Activated CD4-positive, alpha-beta T cell treated with anti-CD3 and anti-CD28 coated beads for 36 hours (primary cell): ENCODE data around the gene CIRBP. TPM values are rescaled to one million over a fixed set of nuclear protein-coding genes. Genes with fewer than 3 reads are reported as not detected.

Experiments
- ATAC-seq: fragments of 200-7000 bp; cut with Tn5 transposase; one replicate; pipeline ENCODE4 v1.10.0; 2021; ENCODE audit warnings: mild to moderate bottlenecking, moderate library complexity
- CTCF ChIA-PET: fragments of 350-600 bp; sonication (Branson Sonifier 250); formaldehyde crosslinking; loops from one replicate; lab custom pipeline; 2021; ENCODE audit warnings: antibody characterized with exemption; lab: Charles Lee
- POLR2A ChIA-PET: fragments of 350-600 bp; sonication (Branson Sonifier 250); formaldehyde crosslinking; loops from one replicate; lab custom pipeline; 2021; ENCODE audit warnings: antibody characterized with exemption, inconsistent platforms; lab: Charles Lee
- DNase-seq: peaks from one replicate; pipeline ENCODE4 v3.0.0-alpha.2; 2020
- H3K27ac Mint-ChIP-seq: one replicate; pipeline ENCODE4 v1.8.0; 2021; ENCODE audit warnings: mixed read lengths
- H3K27me3 Mint-ChIP-seq: one replicate; pipeline ENCODE4 v1.8.0; 2021; ENCODE audit warnings: mixed read lengths
- H3K36me3 Mint-ChIP-seq: one replicate; pipeline ENCODE4 v1.8.0; 2021; ENCODE audit warnings: low read depth, mixed read lengths
- H3K4me1 Mint-ChIP-seq: one replicate; pipeline ENCODE4 v1.8.0; 2021; ENCODE audit warnings: mixed read lengths
- H3K4me3 Mint-ChIP-seq: one replicate; pipeline ENCODE4 v1.8.0; 2021; ENCODE audit warnings: mild to moderate bottlenecking, moderate library complexity, mixed read lengths
- H3K9me3 Mint-ChIP-seq: one replicate; pipeline ENCODE4 v1.8.0; 2021; ENCODE audit warnings: low read depth, mixed read lengths
- intact Hi-C, 2 experiments: fragments of 100-400 bp; cut with DNase I in 1 of 2; cut with micrococcal nuclease in 1 of 2; formaldehyde crosslinking; loops; one replicate each; pipeline versions ENCODE4 v1.14.2 to v1.15.1; 2022 to 2024; cut with DNase I, micrococcal nuclease
- total RNA-seq, 2 experiments: library from RNA; stranded (reverse); gene quantifications; one replicate each; pipeline ENCODE4 v1.2.3, GENCODE V29; 2021

CIRBP gene
- total RNA-seq, 2 experiments from 2014 or later, result 123 to 188 TPM

DNA sequence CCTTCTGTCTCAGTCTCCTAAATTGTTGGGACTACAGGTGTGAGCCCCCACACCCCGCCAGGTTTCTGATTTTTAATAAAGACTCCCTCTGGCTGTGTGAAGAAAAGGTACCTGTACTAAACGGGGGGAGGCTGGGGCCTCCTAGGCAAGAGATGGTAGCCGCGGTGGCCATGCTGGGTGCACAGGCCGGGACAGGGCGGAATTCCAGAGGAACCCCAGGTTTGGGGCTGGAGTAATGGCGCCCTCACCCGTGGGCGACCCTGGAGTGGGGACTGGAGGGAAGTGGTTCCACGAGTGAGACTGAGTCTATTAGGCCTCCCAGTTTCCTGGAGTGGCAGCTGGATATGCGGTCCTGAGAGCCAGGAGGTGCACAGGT, 29.7 kb upstream of the CIRBP start:
- Mint-ChIP-seq H3K9me3 (no peaks in the 10 kb centered on the region), H3K27ac (no peak overlapping the region), H3K4me3 (no peak overlapping the region), H3K27me3 (peaks cover 6% of the 10 kb centered on the region), H3K4me1 (peaks cover 34% of the 10 kb centered on the region), H3K36me3 (no peaks in the 10 kb centered on the region)
- intact Hi-C loops, result no loop called here
- DNase-seq (no peak), ATAC-seq (no peak)
- ChIA-PET POLR2A (no interaction called here), CTCF (interaction anchor here (0.7 to 2.4 kb wide), 3 partner anchors 17 to 592 kb away, joined by 3 to 9 read pairs (median 3); no protein-coding TSS in a partner anchor)

DNA sequence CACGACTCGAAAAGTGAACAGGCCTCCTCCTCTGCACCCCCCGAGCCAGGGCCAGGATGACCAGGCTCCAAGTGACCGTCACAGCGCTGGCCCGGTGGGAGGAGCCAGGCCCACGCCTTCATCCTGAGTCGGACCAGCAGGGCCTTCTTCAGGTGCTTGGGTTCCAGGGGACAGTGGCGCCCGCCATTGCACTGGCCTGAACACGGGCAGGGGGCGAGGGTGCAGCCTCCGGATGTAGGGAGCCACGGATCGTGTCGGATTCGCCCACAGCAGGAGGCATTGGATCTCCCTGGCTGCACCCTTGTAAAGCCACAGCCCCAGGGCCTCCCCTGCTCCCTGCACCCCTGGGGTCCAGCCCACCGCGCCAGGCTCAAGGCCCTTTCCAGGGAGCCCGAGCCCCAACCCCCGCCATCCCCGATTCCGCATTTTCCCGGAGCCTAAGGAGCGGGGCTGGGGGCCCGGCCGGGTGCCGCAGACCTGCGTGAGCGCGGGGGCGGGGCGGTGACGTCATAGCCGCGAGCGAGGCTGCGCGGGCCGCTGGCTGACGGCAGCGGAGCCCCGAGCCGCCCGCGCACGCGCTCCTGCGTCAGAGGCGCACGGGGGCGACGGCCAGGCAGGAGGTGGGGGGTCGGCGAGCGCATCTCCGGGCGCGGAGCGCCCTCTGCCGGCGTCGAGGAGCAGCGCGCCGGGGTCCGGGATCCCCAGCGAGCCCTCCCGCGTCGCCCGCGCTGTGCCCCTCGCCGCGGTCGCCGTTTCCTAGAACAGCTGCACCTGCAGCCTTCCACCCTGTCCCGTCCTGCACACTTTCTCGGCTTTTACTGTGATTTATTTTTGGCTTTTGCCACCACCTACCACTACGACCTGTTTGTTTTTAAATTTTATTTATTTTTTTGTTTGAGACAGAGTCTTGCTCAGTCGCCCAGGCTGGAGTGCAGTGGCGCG, 29.1 kb upstream of the CIRBP start:
- CTCF ChIA-PET, result interaction anchor here (0.6 to 2.4 kb wide), 7 partner anchors 16 to 591 kb away, joined by 3 to 11 read pairs (median 3); partner anchors contain the start of gene CIRBP
- Mint-ChIP-seq H3K27ac (no peak overlapping the region), H3K4me1 (peaks cover 38% of the 10 kb centered on the region), H3K4me3 (peak overlapping the region; percentile 83), H3K36me3 (no peaks in the 10 kb centered on the region), H3K9me3 (no peaks in the 10 kb centered on the region), H3K27me3 (peaks cover 6% of the 10 kb centered on the region)
- ATAC-seq (peak; percentile 57), DNase-seq (peak; percentile 97)
- intact Hi-C loops, result loop anchor here (1.0 to 10.0 kb wide), 19 partner anchors 27 to 443 kb away; partner anchors contain the start of genes GPX4 (in 2 of the 2), ABCA7 (in 1 of the 2), ARHGAP45 (in 1 of the 2) and ARID3A (in 1 of the 2)
- POLR2A ChIA-PET, result interaction anchor here (0.9 to 2.2 kb wide), 2 partner anchors 29 to 158 kb away, joined by 3 to 10 read pairs; partner anchors contain the start of gene CIRBP

- ATAC-seq, result no peak
- H3K4me1 Mint-ChIP-seq, result peaks cover 38% of the 10 kb centered on the region
- H3K9me3 Mint-ChIP-seq, result no peaks in the 10 kb centered on the region
- no peak for DNase-seq
- H3K4me3 Mint-ChIP-seq, result peak overlapping the region; percentile 83
- H3K27me3 Mint-ChIP-seq, result peaks cover 6% of the 10 kb centered on the region
- POLR2A ChIA-PET, result interaction anchor here (0.6 to 2.2 kb wide), 3 partner anchors 28 to 160 kb away, joined by 3 to 10 read pairs (median 6); partner anchors contain the start of gene CIRBP
- intact Hi-C loops, result loop anchor here (1.0 to 10.0 kb wide), 19 partner anchors 28 to 444 kb away; partner anchors contain the start of genes GPX4 (in 2 of the 2), RNU6-2 (in 2 of the 2), TMEM259 (in 2 of the 2) and ABCA7 (in 1 of the 2)
- no peaks in the 10 kb centered on the region for H3K36me3 Mint-ChIP-seq
- peak overlapping the region; percentile 47 for H3K27ac Mint-ChIP-seq
- CTCF ChIA-PET, result interaction anchor here (0.6 to 2.4 kb wide), 8 partner anchors 15 to 138 kb away, joined by 3 to 11 read pairs (median 4); partner anchors contain the start of gene CIRBP
Observed at GRCh38 chr19:1240925-1241324, 28.2 kb upstream of the CIRBP start.

GRCh38 chr19:1241417-1242095, 27.6 kb upstream of the CIRBP start, which contains the start of gene ATP5F1D:
Gene ATP5F1D, plus strand, starts transcription at chr19:1241751. Its CDS starts 100 bp downstream, at chr19:1241851.
- Mint-ChIP-seq H3K4me3 (peak within 1 kb of the TSS; percentile 83), H3K27me3 (peaks cover 6% of the 10 kb centered on the region), H3K27ac (peak within 1 kb of the TSS; percentile 86), H3K36me3 (no peaks in the 10 kb centered on the region), H3K9me3 (no peaks in the 10 kb centered on the region), H3K4me1 (peaks cover 38% of the 10 kb centered on the region)
- ChIA-PET POLR2A (interaction anchor here (0.6 to 2.2 kb wide), 4 partner anchors 27 to 560 kb away, joined by 3 to 10 read pairs (median 4); partner anchors contain the start of gene CIRBP), CTCF (interaction anchor here (1.3 to 2.4 kb wide), 5 partner anchors 20 to 138 kb away, joined by 3 to 11 read pairs (median 5); partner anchors contain the start of gene CIRBP)
- DNase-seq (peak; percentile 96), ATAC-seq (peak; percentile 79)
- intact Hi-C loops, result loop anchor here (1.0 to 10.0 kb wide), 10 partner anchors 29 to 379 kb away; partner anchors contain the start of genes GPX4 (in 2 of the 2), ABCA7 (in 1 of the 2), ARHGAP45 (in 1 of the 2) and ARID3A (in 1 of the 2)

- POLR2A ChIA-PET, result interaction anchor here (0.8 to 4.2 kb wide), 8 partner anchors 9 to 165 kb away, joined by 3 to 59 read pairs (median 5); partner anchors contain the start of gene CIRBP
- H3K36me3 Mint-ChIP-seq, result no peaks in the 10 kb centered on the region
- peak; percentile 92 for DNase-seq
- ATAC-seq, result peak; percentile 45
- H3K27ac Mint-ChIP-seq, result peak overlapping the region; percentile 82
- no peaks in the 10 kb centered on the region for H3K9me3 Mint-ChIP-seq
- CTCF ChIA-PET, result interaction anchor here (0.6 to 5.3 kb wide), 42 partner anchors 9 to 733 kb away, joined by 3 to 163 read pairs (median 4); partner anchors contain the start of genes ABCA7, ARHGAP45, CIRBP and FAM174C
- H3K4me1 Mint-ChIP-seq, result peaks cover 31% of the 10 kb centered on the region
- intact Hi-C loops, result loop anchor here (1.0 to 10.0 kb wide), 3 partner anchors 22 to 319 kb away; partner anchors contain the start of gene ARID3A (in 1 of the 2)
- peak overlapping the region; percentile 83 for H3K4me3 Mint-ChIP-seq
- no peaks in the 10 kb centered on the region for H3K27me3 Mint-ChIP-seq
Observed at GRCh38 chr19:1243768-1244692, 25.1 kb upstream of the CIRBP start.

DNA sequence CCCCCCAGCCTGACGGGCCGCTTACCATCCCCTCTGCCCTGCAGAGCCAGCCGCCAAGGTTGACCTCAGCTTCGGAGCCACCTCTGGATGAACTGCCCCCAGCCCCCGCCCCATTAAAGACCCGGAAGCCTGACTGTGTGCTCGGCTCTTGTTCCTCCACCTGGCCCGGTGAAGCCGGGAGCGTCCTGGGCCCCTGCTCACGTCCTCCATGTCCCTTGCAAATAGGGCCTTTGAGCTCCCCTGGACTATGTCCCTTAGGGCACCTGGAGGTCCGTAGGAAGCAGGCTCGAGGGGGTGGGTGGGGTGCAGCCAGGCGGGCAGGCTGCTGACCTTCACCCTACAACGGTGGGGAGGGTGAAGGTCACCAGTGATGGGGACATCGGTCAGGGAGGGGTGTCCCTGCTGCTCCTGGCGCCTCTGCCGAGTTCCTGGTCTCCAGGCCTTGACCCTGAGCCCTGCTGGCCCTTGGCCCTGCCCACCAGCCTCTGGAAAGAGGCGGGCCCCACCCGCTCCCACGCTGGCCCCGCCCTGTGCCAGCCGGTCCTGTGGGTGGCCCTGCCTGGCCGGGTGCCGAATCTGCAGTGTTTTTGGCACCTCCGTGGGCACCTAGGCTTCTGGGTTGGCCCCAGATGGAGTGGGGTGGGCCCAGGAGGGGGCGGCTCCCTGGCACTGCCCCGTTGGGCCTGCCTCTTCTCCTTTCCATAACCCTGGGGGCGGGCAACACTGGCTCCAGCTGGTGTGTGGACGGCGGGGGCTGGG, 24.3 kb upstream of the CIRBP start:
- CTCF ChIA-PET, result interaction anchor here (0.6 to 5.3 kb wide), 34 partner anchors 8 to 734 kb away, joined by 3 to 163 read pairs (median 4); partner anchors contain the start of genes ABCA7, ARHGAP45, CIRBP and FAM174C
- DNase-seq (peak; percentile 48), ATAC-seq (no peak)
- POLR2A ChIA-PET, result interaction anchor here (0.6 to 4.2 kb wide), 9 partner anchors 8 to 341 kb away, joined by 3 to 59 read pairs (median 5); partner anchors contain the start of gene CIRBP
- H3K9me3 Mint-ChIP-seq, result no peaks in the 10 kb centered on the region
- peaks cover 3% of the 10 kb centered on the region for H3K36me3 Mint-ChIP-seq
- H3K4me1 Mint-ChIP-seq, result peaks cover 28% of the 10 kb centered on the region
- H3K4me3 Mint-ChIP-seq, result peak overlapping the region; percentile 58
- peak overlapping the region; percentile 82 for H3K27ac Mint-ChIP-seq
- intact Hi-C loops, result loop anchor here (1.0 to 10.0 kb wide), 3 partner anchors 21 to 320 kb away; partner anchors contain the start of gene ARID3A (in 1 of the 2)
- H3K27me3 Mint-ChIP-seq, result no peaks in the 10 kb centered on the region

DNA sequence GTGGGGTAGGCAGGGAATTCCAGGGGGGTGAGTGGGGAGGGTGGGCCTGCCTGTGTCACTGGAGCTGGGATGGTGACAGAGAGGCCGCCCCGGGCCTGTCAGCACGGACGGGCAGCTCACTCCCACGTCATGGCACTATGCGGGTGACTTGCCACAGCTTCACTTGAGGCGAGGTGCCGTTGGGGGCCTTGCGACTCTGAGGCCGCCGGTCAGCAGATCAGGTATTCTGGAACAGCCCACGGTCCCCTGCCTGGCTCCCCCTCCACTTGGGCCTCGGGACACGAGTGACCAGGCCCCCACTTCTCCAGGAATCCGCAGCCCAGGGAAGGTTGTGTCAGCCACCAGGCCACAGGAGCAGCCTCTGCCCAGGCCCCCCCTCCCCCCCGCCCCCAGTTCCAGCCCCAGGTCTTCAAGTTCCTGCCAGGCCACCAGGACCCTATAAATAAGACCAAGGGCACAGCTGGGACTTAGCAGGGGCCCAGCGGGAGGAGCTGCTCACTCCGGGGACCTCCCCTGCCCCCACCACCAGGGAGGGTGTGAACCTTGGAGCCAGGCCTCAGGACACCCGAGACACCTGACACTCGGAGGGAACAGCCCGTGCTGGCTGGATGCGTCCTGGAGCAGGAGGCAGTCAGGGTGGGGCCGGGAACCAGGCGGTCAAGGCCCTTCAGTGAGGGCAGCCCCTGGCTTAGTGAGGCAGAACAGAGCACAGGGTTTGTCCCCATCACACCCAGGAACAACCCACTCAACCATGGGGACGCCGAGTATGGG, 23.5 kb upstream of the CIRBP start:
- Mint-ChIP-seq H3K9me3 (no peaks in the 10 kb centered on the region), H3K36me3 (peaks cover 3% of the 10 kb centered on the region), H3K27ac (no peak overlapping the region), H3K4me3 (no peak overlapping the region), H3K4me1 (peaks cover 28% of the 10 kb centered on the region), H3K27me3 (no peaks in the 10 kb centered on the region)
- ChIA-PET CTCF (interaction anchor here (0.6 to 5.3 kb wide), 6 partner anchors 21 to 310 kb away, joined by 3 to 163 read pairs (median 3); partner anchors contain the start of genes ARHGAP45 and CIRBP), POLR2A (interaction anchor here (0.6 to 4.2 kb wide), 2 partner anchors 24 to 342 kb away, joined by 4 to 59 read pairs; partner anchors contain the start of gene CIRBP)
- ATAC-seq, result no peak
- intact Hi-C loops, result loop anchor here in 1 of 2 experiments (10.0 kb wide), 1 partner anchor 321 kb away; the partner anchor contains the start of gene ARID3A
- DNase-seq, result no peak
